Fibroblast of lung (primary cell): ENCODE data around the gene SERPINB1. TPM values are rescaled to one million over a fixed set of nuclear protein-coding genes. Genes with fewer than 3 reads are reported as not detected.

ENCODE experiments used
- DNase-seq, 2 donors: peaks; one replicate each; pipeline versions ENCODE4 v3.0.0 to v3.0.0-alpha.2; 2010; ENCODE audit warnings: low read depth in 2 of 2
- H2AFZ ChIP-seq: 2 replicates; pipeline ENCODE4 v1.5.1; 2012; ENCODE audit warnings: low read length, control low read depth, inconsistent platforms
- H3K27ac ChIP-seq: 2 replicates; pipeline ENCODE4 v1.5.1; 2011; ENCODE audit warnings: low read length, control low read depth; ENCODE audit not compliant: insufficient read depth
- H3K27me3 ChIP-seq: 2 replicates; pipeline ENCODE4 v1.5.1; 2011; ENCODE audit warnings: mild to moderate bottlenecking, low read length; ENCODE audit not compliant: control insufficient read depth, insufficient read depth
- H3K36me3 ChIP-seq: 2 replicates; pipeline ENCODE4 v1.5.1; 2011; ENCODE audit warnings: low read length; ENCODE audit not compliant: control insufficient read depth, insufficient read depth
- H3K4me1 ChIP-seq: 2 replicates; pipeline ENCODE4 v1.5.1; 2011; ENCODE audit warnings: low read length; ENCODE audit not compliant: control insufficient read depth, insufficient read depth; ENCODE audit errors: extremely low read depth
- H3K4me2 ChIP-seq: 2 replicates; pipeline ENCODE4 v1.5.1; 2011; ENCODE audit warnings: low read length, control low read depth; ENCODE audit not compliant: insufficient read depth; ENCODE audit errors: extremely low read depth
- H3K4me3 ChIP-seq, 4 experiments: fragments of 200-600 bp in 1 of 4; sonication (generic) in 1 of 4; replicated peaks in 1 of 4; 2 replicates each; pipeline ENCODE4 v1.5.1; 2011 to 2016; ENCODE audit warnings: low read length in 4 of 4, low read depth in 3 of 4, mild to moderate bottlenecking in 3 of 4, control low read depth in 2 of 4, inconsistent platforms in 1 of 4, mixed read lengths in 1 of 4; ENCODE audit not compliant: insufficient read depth in 1 of 4; ENCODE audit errors: control extremely low read depth in 1 of 4
- H3K79me2 ChIP-seq: 2 replicates; pipeline ENCODE4 v1.5.1; 2012; ENCODE audit warnings: mild to moderate bottlenecking, low read length, inconsistent platforms; ENCODE audit not compliant: control insufficient read depth, insufficient read depth
- H3K9ac ChIP-seq: 2 replicates; pipeline ENCODE4 v1.5.1; 2011; ENCODE audit warnings: mild to moderate bottlenecking, low read length, control low read depth; ENCODE audit not compliant: insufficient read depth
- H3K9me3 ChIP-seq: 2 replicates; pipeline ENCODE4 v1.5.1; 2012; ENCODE audit warnings: low read depth, low read length; ENCODE audit not compliant: control insufficient read depth, insufficient read depth
- H4K20me1 ChIP-seq: 2 replicates; pipeline ENCODE4 v1.5.1; 2011; ENCODE audit warnings: low read length; ENCODE audit not compliant: control insufficient read depth, insufficient read depth; ENCODE audit errors: extremely low read depth
- EZH2 ChIP-seq: IDR thresholded peaks from 2 replicates; pipeline ENCODE4 v1.5.1; 2012; ENCODE audit warnings: low read length, control low read depth, mild to moderate bottlenecking; ENCODE audit errors: missing control alignments
- polyA plus RNA-seq, 2 donors: library from polyadenylated mRNA; depleted of rRNA in 1 of 2; stranded (reverse) in 1 of 2; unstranded in 1 of 2; fragments of >200 nt; gene quantifications; 2 replicates each; pipeline ENCODE4 v1.2.1, GENCODE V29; 2011 to 2012; ENCODE audit warnings: missing spikeins in 1 of 2
- total RNA-seq: library from RNA; depleted of rRNA; stranded (reverse); fragments of >200 nt; gene quantifications from 2 replicates; pipeline ENCODE4 v1.2.1, GENCODE V29; 2014
- TF ChIP-seq, protein P1 (sequence below), 2 donors: IDR thresholded peaks in 1 of 2; conservative IDR thresholded peaks in 1 of 2; 1 replicate in 1 of 2; 2 replicates in 1 of 2; pipeline ENCODE4 v1.5.1; 2011 to 2012; ENCODE audit warnings: low read length in 2 of 2, control low read depth in 1 of 2, inconsistent platforms in 1 of 2, low read depth in 1 of 2, mild to moderate bottlenecking in 1 of 2

Gene SERPINB1
- total and polyA plus RNA-seq, 2 donors (not counting 1 experiment from before 2014, with no cell fraction given) = 19.3 to 39.5 TPM

DNA sequence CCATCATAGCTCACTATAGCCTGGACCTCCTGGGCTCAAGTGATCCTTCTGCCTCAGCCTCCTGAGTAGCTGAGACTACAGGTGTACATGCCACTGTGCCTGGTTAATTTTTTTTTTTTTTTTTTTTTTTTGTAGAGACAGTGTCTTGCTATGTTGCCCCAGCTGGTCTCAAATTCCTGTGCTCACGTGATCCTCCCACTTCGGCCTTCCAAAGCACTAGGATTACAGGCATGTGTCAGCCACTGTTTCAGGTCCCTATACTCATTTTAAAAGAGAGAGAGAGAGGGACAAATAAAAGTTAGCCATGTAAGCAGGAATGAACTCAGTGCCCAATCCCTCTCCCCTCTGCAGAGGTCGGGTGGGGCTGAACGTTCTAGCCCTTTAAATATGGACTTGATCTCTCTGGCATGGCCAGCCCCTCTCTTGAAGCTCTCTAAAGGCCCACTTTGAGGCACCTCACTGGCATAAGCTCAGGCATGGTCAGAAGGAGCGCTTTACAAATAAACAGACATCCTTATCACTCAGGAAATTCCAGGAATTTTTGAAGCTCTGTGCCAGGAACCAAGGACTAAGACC, 9.0 kb upstream of the SERPINB1 start:
- TF ChIP-seq EZH2 = no peak
- TF ChIP-seq, protein P1, sequence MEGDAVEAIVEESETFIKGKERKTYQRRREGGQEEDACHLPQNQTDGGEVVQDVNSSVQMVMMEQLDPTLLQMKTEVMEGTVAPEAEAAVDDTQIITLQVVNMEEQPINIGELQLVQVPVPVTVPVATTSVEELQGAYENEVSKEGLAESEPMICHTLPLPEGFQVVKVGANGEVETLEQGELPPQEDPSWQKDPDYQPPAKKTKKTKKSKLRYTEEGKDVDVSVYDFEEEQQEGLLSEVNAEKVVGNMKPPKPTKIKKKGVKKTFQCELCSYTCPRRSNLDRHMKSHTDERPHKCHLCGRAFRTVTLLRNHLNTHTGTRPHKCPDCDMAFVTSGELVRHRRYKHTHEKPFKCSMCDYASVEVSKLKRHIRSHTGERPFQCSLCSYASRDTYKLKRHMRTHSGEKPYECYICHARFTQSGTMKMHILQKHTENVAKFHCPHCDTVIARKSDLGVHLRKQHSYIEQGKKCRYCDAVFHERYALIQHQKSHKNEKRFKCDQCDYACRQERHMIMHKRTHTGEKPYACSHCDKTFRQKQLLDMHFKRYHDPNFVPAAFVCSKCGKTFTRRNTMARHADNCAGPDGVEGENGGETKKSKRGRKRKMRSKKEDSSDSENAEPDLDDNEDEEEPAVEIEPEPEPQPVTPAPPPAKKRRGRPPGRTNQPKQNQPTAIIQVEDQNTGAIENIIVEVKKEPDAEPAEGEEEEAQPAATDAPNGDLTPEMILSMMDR (conservative IDR thresholded peaks at IDR 0.05 in 1 of 2, IDR thresholded peaks at IDR 0.05 in 1 of 2; ENCODE audit: low read depth in 1 of 2, low read length in 2 of 2) = no peak
- DNase-seq = peak in 1 of 2 donors; percentile 71
- no peak overlapping the region for H3K9ac ChIP-seq
- no peaks in the 10 kb centered on the region for H4K20me1 ChIP-seq
- H3K4me3 ChIP-seq = no peak overlapping the region
- H3K36me3 ChIP-seq = no peaks in the 10 kb centered on the region
- no peaks in the 10 kb centered on the region for H3K9me3 ChIP-seq
- no peak overlapping the region for H2AFZ ChIP-seq
- peak overlapping the region; percentile 48 for H3K4me2 ChIP-seq
- no peaks in the 10 kb centered on the region for H3K27me3 ChIP-seq
- no peaks in the 10 kb centered on the region for H3K79me2 ChIP-seq
- H3K4me1 ChIP-seq = peaks cover 16% of the 10 kb centered on the region
- no peak overlapping the region for H3K27ac ChIP-seq

DNA sequence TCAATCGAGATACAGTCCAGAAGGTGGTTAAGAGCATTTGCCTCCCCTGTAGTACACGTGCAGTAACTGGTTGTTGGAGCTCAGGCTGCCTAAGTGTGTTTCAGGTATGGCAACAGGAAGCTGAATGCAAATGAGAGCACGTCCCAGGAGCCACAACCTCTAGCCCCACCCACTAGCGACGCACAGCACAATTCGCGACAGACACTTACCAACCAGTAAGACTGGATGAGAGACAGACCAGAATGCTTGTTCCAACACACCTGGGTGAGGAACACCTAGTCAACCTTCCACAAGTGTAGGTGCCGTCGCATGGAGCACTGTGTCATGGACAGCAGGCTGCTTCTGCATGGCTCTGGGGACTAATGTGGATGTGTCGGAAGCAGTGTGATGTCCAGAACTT, 7.2 kb upstream of the SERPINB1 start:
- H2AFZ ChIP-seq = no peak overlapping the region
- H4K20me1 ChIP-seq = no peaks in the 10 kb centered on the region
- TF ChIP-seq, protein P1 (conservative IDR thresholded peaks at IDR 0.05 in 1 of 2, IDR thresholded peaks at IDR 0.05 in 1 of 2; ENCODE audit: low read depth in 1 of 2, low read length in 2 of 2) = no peak
- no peak for TF ChIP-seq EZH2
- no peak overlapping the region for H3K4me3 ChIP-seq
- H3K36me3 ChIP-seq = no peaks in the 10 kb centered on the region
- H3K4me1 ChIP-seq = peaks cover 7% of the 10 kb centered on the region
- no peak overlapping the region for H3K9ac ChIP-seq
- no peak for DNase-seq
- no peaks in the 10 kb centered on the region for H3K9me3 ChIP-seq
- H3K27ac ChIP-seq = no peak overlapping the region
- H3K27me3 ChIP-seq = no peaks in the 10 kb centered on the region
- no peaks in the 10 kb centered on the region for H3K79me2 ChIP-seq
- no peak overlapping the region for H3K4me2 ChIP-seq

DNA sequence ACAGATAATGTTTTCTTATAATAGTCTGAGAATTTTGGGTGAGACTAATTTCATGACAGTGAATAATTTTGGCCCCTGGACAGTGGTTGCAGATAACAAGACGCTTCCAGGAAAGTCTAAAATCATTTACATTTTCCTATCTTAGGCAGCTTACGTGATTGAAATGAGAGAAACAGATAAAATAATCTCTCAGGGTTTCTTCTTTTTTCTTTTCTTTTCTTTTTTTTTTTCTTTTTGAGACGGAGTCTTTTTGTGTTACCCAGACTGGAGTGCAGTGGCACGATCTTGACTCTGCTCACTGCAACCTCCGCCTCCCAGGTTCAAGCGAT, 4.2 kb upstream of the SERPINB1 start:
- Histone ChIP-seq H4K20me1 (no peaks in the 10 kb centered on the region), H3K9ac (no peak overlapping the region), H2AFZ (no peak overlapping the region), H3K36me3 (no peaks in the 10 kb centered on the region), H3K4me3 (no peak overlapping the region), H3K27ac (peak overlapping the region; percentile 68), H3K4me1 (peaks cover 4% of the 10 kb centered on the region), H3K27me3 (no peaks in the 10 kb centered on the region), H3K79me2 (no peaks in the 10 kb centered on the region), H3K9me3 (no peaks in the 10 kb centered on the region), H3K4me2 (peak overlapping the region; percentile 15)
- DNase-seq = no peak
- TF ChIP-seq, protein P1 (conservative IDR thresholded peaks at IDR 0.05 in 1 of 2, IDR thresholded peaks at IDR 0.05 in 1 of 2; ENCODE audit: low read depth in 1 of 2, low read length in 2 of 2) = no peak
- no peak for TF ChIP-seq EZH2
